OCI-LY7 (cell line): Measurements from ENCODE around the gene DYNLT5. TPM values are rescaled to one million over a fixed set of nuclear protein-coding genes. Genes with fewer than 3 reads are reported as not detected.
"Not testable (repeated sequence)": the region's sequence is repeated elsewhere in the genome, so short reads cannot be mapped to it uniquely, and the experiment has no call there.

Experiments
- BruUV-seq: library from RNA; stranded (reverse); fragments of 400-500 nt; replicated peaks from 2 replicates; lab custom pipeline; 2021; lab: Mats Ljungman, UMichigan
- CTCF ChIA-PET: fragments of 300-600 bp; sonication (Branson Sonifier 250); formaldehyde crosslinking; loops from one replicate; lab custom pipeline; 2022; ENCODE audit warnings: antibody characterized with exemption; ENCODE audit not compliant: unreplicated experiment; lab: Charles Lee
- POLR2A ChIA-PET: fragments of 300-600 bp; sonication (Branson Sonifier 250); formaldehyde crosslinking; loops from one replicate; lab custom pipeline; 2022; ENCODE audit warnings: antibody characterized with exemption; lab: Charles Lee
- DNase-seq: peaks from one replicate; pipeline ENCODE4 v3.0.0-alpha.2; 2015; ENCODE audit warnings: low spot score
- H2AFZ ChIP-seq: fragments of 200-600 bp; sonication (generic), shearing (Covaris generic); 2 replicates; pipeline ENCODE4 v1.6.1; 2014; ENCODE audit warnings: mild to moderate bottlenecking, antibody characterized with exemption, low read length, moderate library complexity
- H3K27ac ChIP-seq: fragments of 200-600 bp; sonication (generic); 2 replicates; pipeline ENCODE4 v1.5.1; 2014; ENCODE audit warnings: mixed run types, low read depth, mild to moderate bottlenecking, moderate library complexity, low read length, inconsistent platforms; ENCODE audit not compliant: poor library complexity, severe bottlenecking
- H3K36me3 ChIP-seq: fragments of 200-600 bp; sonication (generic); 2 replicates; pipeline ENCODE4 v1.6.1; 2014; ENCODE audit warnings: mild to moderate bottlenecking, antibody characterized with exemption, low read length, moderate library complexity, mixed read lengths; ENCODE audit not compliant: insufficient read depth
- H3K4me1 ChIP-seq: fragments of 200-600 bp; sonication (generic); 2 replicates; pipeline ENCODE4 v1.5.1; 2014; ENCODE audit warnings: mild to moderate bottlenecking, low read length; ENCODE audit not compliant: insufficient read depth, poor library complexity, severe bottlenecking
- H3K4me2 ChIP-seq: fragments of 200-600 bp; sonication (generic); 2 replicates; pipeline ENCODE4 v1.6.1; 2014; ENCODE audit warnings: mild to moderate bottlenecking, low read length
- H3K4me3 ChIP-seq: fragments of 200-600 bp; sonication (generic); 2 replicates; pipeline ENCODE4 v1.5.1; 2014; ENCODE audit warnings: mild to moderate bottlenecking, low read depth, low read length; ENCODE audit not compliant: poor library complexity, severe bottlenecking
- H3K79me2 ChIP-seq: fragments of 200-600 bp; sonication (generic); 2 replicates; pipeline ENCODE4 v1.6.1; 2016; ENCODE audit warnings: low read depth, mild to moderate bottlenecking, low read length, moderate library complexity, mixed read lengths; ENCODE audit not compliant: insufficient read depth
- H3K9me2 ChIP-seq: fragments of 200-600 bp; sonication (generic); 2 replicates; pipeline ENCODE4 v1.6.1; 2016; ENCODE audit warnings: mild to moderate bottlenecking, low read length, mixed read lengths; ENCODE audit not compliant: insufficient read depth
- H3K9me3 ChIP-seq: fragments of 200-600 bp; sonication (generic); 2 replicates; pipeline ENCODE4 v1.6.1; 2014; ENCODE audit warnings: mild to moderate bottlenecking, mixed run types, low read length, mixed read lengths
- H4K20me1 ChIP-seq: fragments of 200-600 bp; sonication (generic); 2 replicates; pipeline ENCODE4 v1.6.1; 2014; ENCODE audit warnings: mild to moderate bottlenecking, antibody characterized with exemption, low read length, moderate library complexity, mixed read lengths; ENCODE audit not compliant: insufficient read depth
- CTCF ChIP-seq: fragments of 200-600 bp; sonication (generic); conservative IDR thresholded peaks from 2 replicates; pipeline ENCODE4 v1.5.1; 2014; ENCODE audit warnings: mild to moderate bottlenecking, antibody characterized with exemption, low read length, moderate library complexity, mixed read lengths
- EZH2phosphoT487 ChIP-seq: fragments of 200-600 bp; sonication (generic); IDR thresholded peaks from 2 replicates; pipeline ENCODE4 v1.6.1; 2018; ENCODE audit warnings: low read depth, borderline replicate concordance, mild to moderate bottlenecking, mixed run types, antibody characterized with exemption, low read length, moderate library complexity, mixed read lengths
- intact Hi-C: fragments of 100-400 bp; cut with micrococcal nuclease; formaldehyde crosslinking; loops from one replicate; pipeline ENCODE4 v1.10.0; 2022; ENCODE audit not compliant: unreplicated experiment
- total RNA-seq, 2 experiments: library from RNA; depleted of rRNA in 1 of 2; stranded (reverse); fragments of >200 nt in 1 of 2; shearing (Covaris generic) in 1 of 2; gene quantifications; 2 replicates each; pipeline ENCODE4 v1.2.3, GENCODE V29; 2014 to 2022

DYNLT5 gene
- total RNA-seq, 2 experiments from 2014 or later, result 0.66 TPM; not detected in 1

- no peak for DNase-seq
- BruUV-seq, result no TSS peak
- no peak overlapping the region for H2AFZ ChIP-seq
- H3K4me2 ChIP-seq, result no peak overlapping the region
- POLR2A ChIA-PET, result no interaction called here
- no peaks in the 10 kb centered on the region for H3K9me2 ChIP-seq
- no peaks in the 10 kb centered on the region for H3K9me3 ChIP-seq
- no peaks in the 10 kb centered on the region for H3K79me2 ChIP-seq
- H3K4me3 ChIP-seq, result no peak overlapping the region
- TF ChIP-seq CTCF, result no peak
- no peak for TF ChIP-seq EZH2phosphoT487
- H4K20me1 ChIP-seq, result no peaks in the 10 kb centered on the region
- H3K27ac ChIP-seq, result no peak overlapping the region
- intact Hi-C loops, result no loop called here
- H3K4me1 ChIP-seq, result no peaks in the 10 kb centered on the region
- no peaks in the 10 kb centered on the region for H3K36me3 ChIP-seq
- CTCF ChIA-PET, result no interaction called here
Measured at GRCh38 chr1:66723985-66724384, 28.3 kb upstream of the DYNLT5 start.

- no peak overlapping the region for H3K27ac ChIP-seq
- H3K79me2 ChIP-seq, result no peaks in the 10 kb centered on the region
- H3K9me3 ChIP-seq, result no peaks in the 10 kb centered on the region
- TF ChIP-seq EZH2phosphoT487, result no peak
- peak; percentile 99 for TF ChIP-seq CTCF
- intact Hi-C loops, result loop anchor here (5.0 kb wide), 1 partner anchor 474 kb away; no protein-coding TSS in a partner anchor
- ChIA-PET CTCF (interaction anchor here (1.3 to 1.4 kb wide), 2 partner anchors 9 to 28 kb away, joined by 3 read pairs; no protein-coding TSS in a partner anchor), POLR2A (interaction anchor here (0.6 to 1.5 kb wide), 3 partner anchors 10 to 512 kb away, joined by 3 to 9 read pairs (median 3); no protein-coding TSS in a partner anchor)
- H2AFZ ChIP-seq, result peak overlapping the region; percentile 7; the same call in 1 of the 2 replicates
- no peaks in the 10 kb centered on the region for H4K20me1 ChIP-seq
- H3K4me2 ChIP-seq, result no peak overlapping the region
- H3K9me2 ChIP-seq, result no peaks in the 10 kb centered on the region
- no TSS peak for BruUV-seq
- H3K4me3 ChIP-seq, result no peak overlapping the region
- no peaks in the 10 kb centered on the region for H3K4me1 ChIP-seq
- H3K36me3 ChIP-seq, result no peaks in the 10 kb centered on the region
- peak; percentile 73 for DNase-seq
Measured at GRCh38 chr1:66725885-66726665, 26.2 kb upstream of the DYNLT5 start.

GRCh38 chr1:66728021-66728420 lies 24.2 kb upstream of the DYNLT5 start:
- ChIA-PET CTCF (no interaction called here), POLR2A (interaction anchor here (0.6 to 1.4 kb wide), 2 partner anchors 11 to 147 kb away, joined by 3 to 5 read pairs; no protein-coding TSS in a partner anchor)
- no peak overlapping the region for H2AFZ ChIP-seq
- no peaks in the 10 kb centered on the region for H3K9me2 ChIP-seq
- intact Hi-C loops, result loop anchor here (5.0 kb wide), 1 partner anchor 476 kb away; no protein-coding TSS in a partner anchor
- no TSS peak for BruUV-seq
- H3K9me3 ChIP-seq, result no peaks in the 10 kb centered on the region
- no peak overlapping the region for H3K4me2 ChIP-seq
- H3K4me1 ChIP-seq, result peaks cover 10% of the 10 kb centered on the region
- no peak for TF ChIP-seq EZH2phosphoT487
- TF ChIP-seq CTCF, result no peak
- H3K27ac ChIP-seq, result no peak overlapping the region
- no peak for DNase-seq
- no peak overlapping the region for H3K4me3 ChIP-seq
- H4K20me1 ChIP-seq, result no peaks in the 10 kb centered on the region
- H3K36me3 ChIP-seq, result no peaks in the 10 kb centered on the region
- no peaks in the 10 kb centered on the region for H3K79me2 ChIP-seq

- H3K79me2 ChIP-seq, H3K9me3 ChIP-seq, H3K27ac ChIP-seq, H3K4me2 ChIP-seq, DNase-seq, BruUV-seq, H4K20me1 ChIP-seq, H3K36me3 ChIP-seq, H3K9me2 ChIP-seq, H3K4me3 ChIP-seq, CTCF ChIA-PET: not testable (repeated sequence)
- Histone ChIP-seq H2AFZ (0 out of 2 replicates have a peak overlapping the region, but pooled peaks have one; percentile 53), H3K4me1 (peaks cover 17% of the 10 kb centered on the region)
- intact Hi-C loops, result loop anchor here (5.0 kb wide), 1 partner anchor 476 kb away; no protein-coding TSS in a partner anchor
- POLR2A ChIA-PET, result interaction anchor here (0.6 to 1.4 kb wide), 2 partner anchors 11 to 147 kb away, joined by 3 to 5 read pairs; no protein-coding TSS in a partner anchor
Measured at GRCh38 chr1:66728716-66729115, 23.5 kb upstream of the DYNLT5 start.
